ENCODE data around the gene HEXD. TPM values are rescaled to one million over a fixed set of nuclear protein-coding genes. Genes with fewer than 3 reads are reported as not detected.

Gene HEXD
- total and polyA plus RNA-seq, 2 of the 8 experiments (the other 6 are each of a cell fraction or from before 2014, with no cell fraction given): 20.6 to 21.8 TPM

- Histone ChIP-seq H4K5ac (ENCODE audit: insufficient read length, low read depth, low read length) (no peak overlapping the region), H2BK12ac (ENCODE audit: low read depth, low read length) (no peak overlapping the region), H3K36me3 (ENCODE audit: control insufficient read depth in 2 of 4, insufficient read depth in 4 of 4, low read length in 3 of 4) (peaks cover 0 to 11% (median 2%) of the 10 kb centered on the region in 4 experiments; a peak in 3 of 8 replicates), H3K18ac (ENCODE audit: extremely low read depth, low read length) (no peak overlapping the region), H3K56ac (replicated peaks; ENCODE audit: insufficient read length, low read depth, low read length) (no peak overlapping the region), H3K4me1 (replicated peaks in 1 of 4; ENCODE audit: control insufficient read depth in 3 of 4, insufficient read depth in 4 of 4, low read length in 3 of 4) (no peaks in the 10 kb centered on the region), H3K4me2 (ENCODE audit: insufficient read depth in 1 of 2, low read depth in 2 of 2, low read length in 2 of 2) (no peak overlapping the region), H2AK5ac (ENCODE audit: low read depth, low read length) (no peak overlapping the region), H3K9me3 (ENCODE audit: insufficient read depth in 2 of 2, low read depth in 1 of 2, low read length in 1 of 2) (no peaks in the 10 kb centered on the region), H2BK120ac (replicated peaks; ENCODE audit: low read depth, low read length) (no peak overlapping the region), H3K4ac (replicated peaks; ENCODE audit: insufficient read length, low read depth, low read length) (no peak overlapping the region), H3K14ac (ENCODE audit: insufficient read length) (no peak overlapping the region), H3K79me1 (ENCODE audit: low read depth, low read length) (no peaks in the 10 kb centered on the region), H2BK15ac (ENCODE audit: low read length) (no peak overlapping the region), H3K23me2 (ENCODE audit: low read depth, low read length) (no peaks in the 10 kb centered on the region), H2BK20ac (ENCODE audit: low read length) (no peak overlapping the region), H3K23ac (ENCODE audit: insufficient read length) (no peak overlapping the region), H4K20me1 (replicated peaks in 1 of 2; ENCODE audit: control insufficient read depth in 1 of 2, insufficient read depth in 2 of 2, low read length in 2 of 2) (peaks cover 0 to 1% of the 10 kb centered on the region in 2 experiments), H3K79me2 (ENCODE audit: control insufficient read depth in 1 of 2, insufficient read depth in 2 of 2, low read length in 2 of 2) (no peaks in the 10 kb centered on the region), H3K27me3 (replicated peaks in 1 of 4; ENCODE audit: control insufficient read depth in 3 of 4, extremely low read depth in 1 of 4, insufficient read depth in 3 of 4, low read length in 3 of 4) (no peaks in the 10 kb centered on the region), H4K8ac (ENCODE audit: extremely low read depth, insufficient read depth, low read length) (no peak overlapping the region), H3K27ac (ENCODE audit: low read depth, low read length) (no peak overlapping the region), H2BK5ac (ENCODE audit: low read depth, low read length) (no peak overlapping the region), H3K4me3 (ENCODE audit: extremely low read depth in 1 of 4, insufficient read depth in 2 of 4, low read depth in 3 of 4, low read length in 4 of 4) (no peak overlapping the region), H2AFZ (ENCODE audit: low read length) (no peak overlapping the region), H3K9ac (replicated peaks in 1 of 4; ENCODE audit: extremely low read depth in 1 of 4, low read depth in 3 of 4, low read length in 3 of 4) (no peak overlapping the region), H4K91ac (replicated peaks; ENCODE audit: insufficient read length, low read length) (no peak overlapping the region)
- WGBS, 2 experiments (ENCODE audit: extremely low coverage in 1 of 2, insufficient coverage in 1 of 2, insufficient read length in 1 of 2, insufficient replicate concordance in 2 of 2, low coverage in 1 of 2, low lambda C conversion rate in 2 of 2, missing lambda C conversion rate in 1 of 2): 98% methylated on average over 11 of the region's 14 CpGs; no CpG with 5 or more reads in 1 of the 2 experiments
- ChIA-PET POLR2A (ENCODE audit: partially characterized antibody) (no interaction called here), CTCF (ENCODE audit: partially characterized antibody) (no interaction called here)
- TF ChIP-seq FOSL1 (IDR thresholded peaks at IDR 0.05; ENCODE audit: insufficient read depth, low read depth, low read length) (no peak), TAF1 (IDR thresholded peaks at IDR 0.05; ENCODE audit: low read depth, low read length) (no peak), ATF3 (IDR thresholded peaks at IDR 0.05; ENCODE audit: insufficient read depth, low read depth, low read length) (no peak), CTCF (IDR thresholded peaks at IDR 0.05; ENCODE audit: control extremely low read depth in 1 of 3, insufficient read depth in 1 of 3, low read depth in 1 of 3, low read length in 3 of 3) (no peak), TCF12 (IDR thresholded peaks at IDR 0.05; ENCODE audit: low read depth, low read length) (no peak), NRF1 (IDR thresholded peaks at IDR 0.05; ENCODE audit: low read depth, low read length) (no peak), JUN (IDR thresholded peaks at IDR 0.05; ENCODE audit: low read depth, low read length) (no peak)
- DNase-seq (ENCODE audit: low read depth in 1 of 2, low spot score in 2 of 2): no peak
- FAIRE-seq: no peak
Observed at GRCh38 chr17:82405051-82405450, 13.1 kb upstream of the HEXD start.
